Nephron progenitor cell (in vitro differentiated cells): ENCODE results near the gene HMGXB4.

Experiments
- DNase-seq: peaks from one replicate; pipeline ENCODE4 v3.0.0; 2021
- H3K27ac Mint-ChIP-seq: 2 replicates; pipeline ENCODE4 v1.8.0; 2021; ENCODE audit warnings: mild to moderate bottlenecking, moderate library complexity, mixed read lengths
- H3K27me3 Mint-ChIP-seq: 2 replicates; pipeline ENCODE4 v1.8.0; 2021; ENCODE audit warnings: mild to moderate bottlenecking, low read depth, mixed read lengths; ENCODE audit not compliant: poor library complexity
- H3K36me3 Mint-ChIP-seq: 2 replicates; pipeline ENCODE4 v1.8.0; 2021; ENCODE audit warnings: low read depth, mixed read lengths
- H3K4me1 Mint-ChIP-seq: 2 replicates; pipeline ENCODE4 v1.8.0; 2021; ENCODE audit warnings: mixed read lengths
- H3K4me3 Mint-ChIP-seq: 2 replicates; pipeline ENCODE4 v1.8.0; 2021; ENCODE audit warnings: mild to moderate bottlenecking, moderate library complexity, mixed read lengths
- H3K9me3 Mint-ChIP-seq: 2 replicates; pipeline ENCODE4 v1.8.0; 2021; ENCODE audit warnings: mild to moderate bottlenecking, moderate library complexity, mixed read lengths
- CTCF ChIP-seq: fragments of 200-600 bp; sonication (generic); IDR thresholded peaks from 2 replicates; pipeline ENCODE4 v1.5.0; 2021; ENCODE audit warnings: antibody characterized with exemption

Gene HMGXB4

GRCh38 chr22:35215993-35216392 lies 41.3 kb upstream of the HMGXB4 start:
- TF ChIP-seq CTCF, result no peak
- no peak for DNase-seq
- peaks cover 31% of the 10 kb centered on the region for H3K27me3 Mint-ChIP-seq
- no peaks in the 10 kb centered on the region for H3K4me1 Mint-ChIP-seq
- H3K36me3 Mint-ChIP-seq, result no peaks in the 10 kb centered on the region
- H3K27ac Mint-ChIP-seq, result no peak overlapping the region
- no peak overlapping the region for H3K4me3 Mint-ChIP-seq
- no peaks in the 10 kb centered on the region for H3K9me3 Mint-ChIP-seq

- Mint-ChIP-seq H3K4me3 (no peak overlapping the region), H3K27ac (no peak overlapping the region), H3K27me3 (peaks cover 27% of the 10 kb centered on the region), H3K4me1 (no peaks in the 10 kb centered on the region), H3K9me3 (no peaks in the 10 kb centered on the region), H3K36me3 (no peaks in the 10 kb centered on the region)
- no peak for TF ChIP-seq CTCF
- DNase-seq, result no peak
Measured at GRCh38 chr22:35217527-35217926, 39.8 kb upstream of the HMGXB4 start.

GRCh38 chr22:35218079-35218478 lies 39.2 kb upstream of the HMGXB4 start:
- H3K4me1 Mint-ChIP-seq, result no peaks in the 10 kb centered on the region
- H3K4me3 Mint-ChIP-seq, result no peak overlapping the region
- no peaks in the 10 kb centered on the region for H3K36me3 Mint-ChIP-seq
- no peak overlapping the region for H3K27ac Mint-ChIP-seq
- no peak for TF ChIP-seq CTCF
- no peaks in the 10 kb centered on the region for H3K9me3 Mint-ChIP-seq
- DNase-seq, result no peak
- peaks cover 25% of the 10 kb centered on the region for H3K27me3 Mint-ChIP-seq

- Mint-ChIP-seq H3K4me1 (no peaks in the 10 kb centered on the region), H3K36me3 (no peaks in the 10 kb centered on the region), H3K4me3 (no peak overlapping the region), H3K9me3 (no peaks in the 10 kb centered on the region), H3K27me3 (peaks cover 31% of the 10 kb centered on the region), H3K27ac (no peak overlapping the region)
- no peak for DNase-seq
- TF ChIP-seq CTCF, result no peak
Measured at GRCh38 chr22:35219012-35219411, 38.3 kb upstream of the HMGXB4 start.

- Mint-ChIP-seq H3K27me3 (peaks cover 35% of the 10 kb centered on the region), H3K4me1 (no peaks in the 10 kb centered on the region), H3K36me3 (no peaks in the 10 kb centered on the region), H3K27ac (no peak overlapping the region), H3K4me3 (no peak overlapping the region), H3K9me3 (no peaks in the 10 kb centered on the region)
- no peak for TF ChIP-seq CTCF
- DNase-seq, result no peak
Measured at GRCh38 chr22:35220221-35220620, 37.1 kb upstream of the HMGXB4 start.

GRCh38 chr22:35225010-35225409 lies 32.3 kb upstream of the HMGXB4 start:
- H3K4me3 Mint-ChIP-seq, result no peak overlapping the region
- peaks cover 4% of the 10 kb centered on the region for H3K9me3 Mint-ChIP-seq
- no peaks in the 10 kb centered on the region for H3K36me3 Mint-ChIP-seq
- peaks cover 42% of the 10 kb centered on the region for H3K27me3 Mint-ChIP-seq
- no peak for DNase-seq
- H3K27ac Mint-ChIP-seq, result no peak overlapping the region
- TF ChIP-seq CTCF, result no peak
- H3K4me1 Mint-ChIP-seq, result no peaks in the 10 kb centered on the region
